Body of pancreas (tissue), 4 donors: ENCODE measurements around the gene AKT1S1. TPM values are rescaled to one million over a fixed set of nuclear protein-coding genes. Genes with fewer than 3 reads are reported as not detected.
A peak's percentile ranks its signal among the peaks of the same experiment; 100 is the strongest.

Source experiments
- ATAC-seq: fragments of 150-250 bp; one replicate; pipeline ENCODE4 v1.9.1; 2016
- DNase-seq, 4 donors: peaks; one replicate each; pipeline ENCODE4 v3.0.0-alpha.2; 2019
- H3K27ac ChIP-seq, 4 donors: fragments of 200-600 bp; sonication (generic); 1 replicate in 3 of 4; 2 replicates in 1 of 4; pipeline versions ENCODE4 v1.5.1 to v1.6.1; 2016 to 2019; ENCODE audit warnings: mild to moderate bottlenecking in 1 of 4, mixed read lengths in 1 of 4, moderate library complexity in 1 of 4
- H3K27me3 ChIP-seq, 2 donors: fragments of 200-600 bp; sonication (generic); one replicate each; pipeline ENCODE4 v1.6.0; 2016; ENCODE audit warnings: mild to moderate bottlenecking in 1 of 2
- H3K36me3 ChIP-seq, 2 donors: fragments of 200-600 bp; sonication (generic); replicated peaks in 1 of 2; 2 replicates each; pipeline ENCODE4 v1.5.1; 2016; ENCODE audit warnings: low read depth in 2 of 2; ENCODE audit not compliant: insufficient read depth in 1 of 2
- H3K4me1 ChIP-seq: fragments of 200-600 bp; sonication (generic); one replicate; pipeline ENCODE4 v1.6.0; 2016
- H3K4me3 ChIP-seq, 2 donors: fragments of 200-600 bp; sonication (generic); 1 replicate in 1 of 2; 2 replicates in 1 of 2; pipeline ENCODE4 v1.5.1; 2016 to 2019
- H3K9me3 ChIP-seq, 3 donors: fragments of 200-600 bp; sonication (generic); 1 replicate in 2 of 3; 2 replicates in 1 of 3; pipeline ENCODE4 v1.5.1; 2016
- CTCF ChIP-seq, 7 experiments: fragments of 450-650 bp in 4 of 7; fragments of 200-600 bp in 3 of 7; sonication (generic) in 3 of 7; IDR thresholded peaks; one replicate each; pipeline ENCODE4 v1.5.1; 2016 to 2019; ENCODE audit warnings: antibody characterized with exemption in 7 of 7
- POLR2A ChIP-seq, 3 donors: fragments of 450-650 bp; IDR thresholded peaks; one replicate each; pipeline ENCODE4 v1.6.1; 2016; ENCODE audit warnings: antibody characterized with exemption in 3 of 3, mild to moderate bottlenecking in 2 of 3
- WGBS, 2 donors: methylation state at CpG; one replicate each; pipeline ENCODE4 v1.1.5; 2017; 5-methylcytosine and 5-hydroxymethylcytosine counted together
- intact Hi-C: fragments of 100-400 bp; cut with DNase I; formaldehyde crosslinking; loops from one replicate; pipeline ENCODE4 v1.15.1; 2023
- total RNA-seq, 2 donors: library from RNA; depleted of rRNA; stranded (reverse); fragments of >200 nt; gene quantifications; one replicate each; pipeline ENCODE4 v1.1.0, GENCODE V29; 2016

Gene AKT1S1
- total RNA-seq, 2 donors from 2014 or later: 7.5 to 20.1 TPM

GRCh38 chr19:49890349-49891311 lies 13.5 kb upstream of the AKT1S1 start:
- TF ChIP-seq CTCF (IDR thresholded peaks at IDR 0.05): peak in 4 of 7 experiments; percentile 3 to 15 (median 10)
- TF ChIP-seq POLR2A (IDR thresholded peaks at IDR 0.05): no peak
- no peaks in the 10 kb centered on the region for H3K36me3 ChIP-seq
- ATAC-seq (peak; percentile 59), DNase-seq (peak in 3 of 4 donors; percentile 45 to 65 (median 45))
- H3K4me3 ChIP-seq: no peak overlapping the region
- no peaks in the 10 kb centered on the region for H3K27me3 ChIP-seq
- H3K4me1 ChIP-seq: peaks cover 9% of the 10 kb centered on the region
- intact Hi-C loops: no loop called here
- WGBS, 2 donors: 23 to 42% methylated on average over 4 to 39 of the region's 69 CpGs
- no peak overlapping the region for H3K27ac ChIP-seq
- H3K9me3 ChIP-seq: no peaks in the 10 kb centered on the region

- Histone ChIP-seq H3K4me3 (no peak overlapping the region), H3K9me3 (no peaks in the 10 kb centered on the region), H3K36me3 (peaks cover 3 to 4% of the 10 kb centered on the region in 2 donors), H3K27me3 (no peaks in the 10 kb centered on the region), H3K4me1 (peaks cover 9% of the 10 kb centered on the region), H3K27ac (no peak overlapping the region)
- 23 to 84% methylated on average over 17 to 71 of the region's 71 CpGs for whole genome bisulfite sequencing, 2 donors
- TF ChIP-seq POLR2A (IDR thresholded peaks at IDR 0.05) (no peak), CTCF (IDR thresholded peaks at IDR 0.05) (peak; percentile 40 to 75 (median 65))
- peak; percentile 63 to 76 (median 70) for DNase-seq
- intact Hi-C loops: no loop called here
- ATAC-seq: peak; percentile 68
These were observed 12.7 kb upstream of the AKT1S1 start for GRCh38 chr19:49889687-49890348.

DNA sequence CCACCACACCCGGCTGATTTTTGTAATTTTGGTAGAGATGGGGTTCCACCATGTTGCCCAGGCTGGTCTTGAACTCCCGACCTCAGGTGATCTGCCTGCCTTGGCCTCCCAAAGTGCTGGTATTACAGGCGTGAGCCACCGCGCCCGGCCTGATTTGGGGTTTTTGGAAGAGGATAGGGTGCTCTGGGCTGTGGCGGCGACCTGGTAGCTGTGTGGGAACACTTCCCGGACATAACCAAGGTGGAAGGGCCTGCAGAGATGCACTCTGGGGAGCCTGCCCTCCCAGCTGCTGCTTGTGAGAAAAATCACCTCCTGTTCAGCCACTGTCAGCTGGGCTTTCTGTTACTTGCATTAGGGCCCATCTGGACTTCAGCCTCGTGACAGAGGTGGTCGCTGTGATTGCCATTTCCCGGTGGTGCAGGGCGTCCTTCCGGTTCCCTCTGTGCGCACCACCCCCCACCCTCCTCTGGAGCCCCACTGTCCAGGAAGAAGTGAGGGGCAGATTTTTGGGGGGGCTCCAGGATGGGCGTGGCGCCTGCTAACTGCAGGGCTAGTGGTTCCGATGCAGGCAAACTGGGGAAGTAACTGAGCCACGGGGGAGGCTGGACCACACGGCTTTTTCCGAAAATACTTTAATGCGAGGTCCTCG lies 12.0 kb upstream of the AKT1S1 start:
- Histone ChIP-seq H3K4me3 (no peak overlapping the region), H3K4me1 (peaks cover 9% of the 10 kb centered on the region), H3K27ac (no peak overlapping the region), H3K9me3 (no peaks in the 10 kb centered on the region), H3K36me3 (peaks cover 7 to 8% of the 10 kb centered on the region in 2 donors), H3K27me3 (no peaks in the 10 kb centered on the region)
- ATAC-seq (no peak), DNase-seq (peak in 1 of 4 donors; percentile 10)
- no peak for TF ChIP-seq CTCF (IDR thresholded peaks at IDR 0.05)
- TF ChIP-seq POLR2A (IDR thresholded peaks at IDR 0.05): no peak
- intact Hi-C loops: no loop called here
- WGBS, 2 donors: 88 to 92% methylated on average over 7 to 23 of the region's 23 CpGs

DNA sequence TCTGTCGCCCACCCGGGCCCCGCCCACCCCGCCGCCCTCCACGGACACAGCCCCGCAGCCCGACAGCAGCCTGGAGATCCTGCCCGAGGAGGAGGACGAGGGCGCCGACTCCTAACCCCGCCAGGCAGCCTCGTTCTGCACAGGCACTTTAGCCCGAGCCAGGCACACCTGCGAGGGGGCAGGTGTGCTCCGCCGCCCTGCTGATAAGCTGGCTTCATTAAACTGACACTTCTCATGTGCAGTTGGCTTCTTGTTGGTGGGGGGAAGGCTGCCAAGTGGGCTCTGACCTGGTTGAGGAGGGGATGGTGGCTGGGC lies 11.3 kb upstream of the AKT1S1 start:
- H3K27me3 ChIP-seq: no peaks in the 10 kb centered on the region
- DNase-seq (no peak), ATAC-seq (no peak)
- WGBS, 2 donors: 67 to 80% methylated on average over 13 to 16 of the region's 18 CpGs
- peaks cover 11 to 15% of the 10 kb centered on the region in 2 donors for H3K36me3 ChIP-seq
- H3K9me3 ChIP-seq: no peaks in the 10 kb centered on the region
- H3K4me1 ChIP-seq: peaks cover 9% of the 10 kb centered on the region
- H3K4me3 ChIP-seq: no peak overlapping the region
- H3K27ac ChIP-seq: no peak overlapping the region
- no peak for TF ChIP-seq POLR2A (IDR thresholded peaks at IDR 0.05)
- TF ChIP-seq CTCF (IDR thresholded peaks at IDR 0.05): no peak
- intact Hi-C loops: no loop called here
